ENCODE results near the gene RYR2.
"Not testable (repeated sequence)": the region's sequence is repeated elsewhere in the genome, so short reads cannot be mapped to it uniquely, and the experiment has no call there.

Gene RYR2

DNA sequence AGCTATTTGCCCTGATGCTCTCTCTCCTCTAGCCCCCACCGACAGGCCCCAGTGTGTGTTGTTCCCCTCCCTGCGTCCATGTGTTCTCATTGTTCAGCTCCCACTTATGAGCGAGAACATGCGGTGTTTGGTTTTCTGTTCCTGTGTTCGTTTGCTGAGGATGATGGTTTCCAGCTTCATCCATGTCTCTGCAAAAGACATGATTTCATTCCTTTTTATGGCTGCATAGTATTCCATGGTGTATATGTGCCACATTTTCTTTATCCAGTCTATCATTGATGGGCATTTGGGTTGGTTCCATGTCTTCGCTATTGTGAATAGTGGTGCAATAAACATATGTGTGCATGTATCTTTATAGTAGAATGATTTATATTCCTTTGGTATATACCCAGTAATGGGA, 110.0 kb downstream of the RYR2 start:
- DNase-seq: not testable (repeated sequence)

GRCh38 chr1:237152506-237153335, 110.7 kb downstream of the RYR2 start:
- DNase-seq: no peak

GRCh38 chr1:237154157-237154556, 112.2 kb downstream of the RYR2 start:
- no peak for DNase-seq

- no peak for DNase-seq
Measured at GRCh38 chr1:237164406-237165352, 122.7 kb downstream of the RYR2 start.

DNA sequence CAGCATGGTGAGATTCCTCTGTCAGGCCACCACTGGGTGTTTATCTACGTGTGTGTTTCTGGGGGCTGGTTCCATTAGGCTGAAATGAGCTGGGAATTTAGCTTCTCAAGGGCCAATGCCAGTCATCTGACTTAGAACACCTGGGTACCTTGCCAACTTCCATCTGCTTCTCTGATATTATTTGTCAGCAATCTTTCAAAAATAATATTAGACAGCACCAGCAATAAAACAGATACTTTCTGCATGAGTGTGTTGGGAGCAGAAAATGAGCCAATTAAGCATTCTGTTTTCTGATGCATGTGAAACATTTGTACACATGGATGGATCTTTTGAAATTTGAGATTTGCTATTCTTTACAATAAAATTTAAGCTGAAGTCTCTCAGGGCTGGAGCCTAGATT, 124.1 kb downstream of the RYR2 start:
- DNase-seq: no peak

GRCh38 chr1:237166593-237167101, 124.7 kb downstream of the RYR2 start:
- no peak for DNase-seq

DNA sequence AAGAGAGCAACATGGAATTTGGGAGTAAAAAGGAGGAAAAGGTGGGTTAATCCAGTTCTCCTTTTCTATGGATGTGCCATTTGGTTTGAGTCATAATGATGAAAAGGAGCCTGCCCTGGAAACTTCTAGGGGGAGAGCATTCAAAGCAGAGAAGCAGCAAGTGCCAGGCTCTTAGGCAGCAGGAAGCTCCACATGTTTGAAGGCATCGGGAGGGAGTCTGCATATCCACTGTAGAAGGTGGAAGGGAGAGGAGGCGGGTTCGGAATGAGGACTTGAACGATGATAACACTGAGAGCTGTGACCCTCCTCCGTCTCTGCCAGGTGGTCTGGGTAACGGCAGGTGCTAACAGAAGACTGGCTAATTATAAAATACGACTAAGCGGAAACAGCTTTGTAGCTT, 128.2 kb downstream of the RYR2 start:
- DNase-seq: no peak

GRCh38 chr1:237171454-237172117, 129.6 kb downstream of the RYR2 start:
- DNase-seq: no peak

- DNase-seq: no peak
Measured at GRCh38 chr1:237172118-237172485, 130.1 kb downstream of the RYR2 start.

DNA sequence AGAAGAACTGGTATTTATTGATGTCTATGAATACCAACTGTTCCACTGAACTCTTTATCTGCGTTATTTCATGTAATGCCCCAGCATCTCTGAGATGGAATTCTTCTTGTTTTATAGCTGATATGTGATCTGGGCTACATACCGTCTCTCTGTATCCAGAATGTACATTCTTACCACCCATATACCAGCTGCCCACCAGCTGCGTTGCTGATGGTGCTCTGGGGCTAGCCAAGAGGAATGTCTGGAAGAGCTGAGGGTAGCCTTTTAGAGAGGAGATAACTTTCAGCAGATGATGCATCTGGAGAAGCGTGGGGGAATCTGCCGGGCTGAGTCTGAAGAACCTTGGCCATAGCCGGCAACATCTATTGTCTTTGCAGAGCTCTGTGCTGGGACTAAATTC, 137.5 kb downstream of the RYR2 start:
- DNase-seq: no peak

DNA sequence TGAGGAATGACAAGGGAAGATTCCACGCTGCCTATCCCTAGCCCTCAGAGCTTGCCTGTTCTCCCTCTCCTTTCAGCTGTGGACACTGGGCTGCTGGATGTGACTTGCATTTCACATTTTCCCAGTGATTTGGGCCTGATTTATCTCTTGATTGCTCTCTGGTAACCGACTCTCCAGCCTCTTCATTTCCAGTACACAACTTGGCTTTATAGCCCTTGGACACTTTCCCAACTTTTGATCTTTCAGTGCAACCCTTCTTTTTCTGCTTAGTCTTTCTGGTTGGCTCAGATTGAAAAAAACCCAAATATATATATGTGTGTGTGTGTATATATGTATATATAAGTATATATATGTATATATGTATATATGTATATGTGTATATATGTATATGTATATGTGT, 138.3 kb downstream of the RYR2 start:
- no peak for DNase-seq

DNA sequence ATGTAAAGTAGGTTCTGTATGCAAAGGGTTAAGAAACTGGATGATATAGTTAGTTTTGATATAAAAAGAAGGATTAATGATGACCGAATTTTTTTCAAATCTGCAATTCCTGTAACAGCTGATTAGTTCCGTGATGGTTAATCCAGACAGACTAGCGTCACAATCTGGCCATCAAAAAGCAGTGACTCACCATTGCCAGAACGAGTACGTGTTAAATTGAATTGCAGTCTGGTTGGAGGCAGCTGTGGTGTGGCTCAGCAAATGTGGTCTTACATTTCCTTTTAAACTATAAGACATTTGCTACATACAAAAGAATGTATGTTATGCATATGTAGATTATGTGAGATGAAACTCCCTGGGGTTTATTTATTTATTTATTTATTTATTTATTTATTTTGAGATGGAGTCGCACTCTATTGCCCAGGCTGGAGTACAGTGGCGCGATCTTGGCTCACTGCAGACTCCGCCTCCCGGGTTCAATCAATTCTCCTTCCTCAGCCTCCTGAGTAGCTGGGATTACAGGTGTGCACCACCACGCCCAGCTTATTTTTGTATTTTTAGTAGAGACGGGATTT, 139.8 kb downstream of the RYR2 start:
- no peak for DNase-seq

DNA sequence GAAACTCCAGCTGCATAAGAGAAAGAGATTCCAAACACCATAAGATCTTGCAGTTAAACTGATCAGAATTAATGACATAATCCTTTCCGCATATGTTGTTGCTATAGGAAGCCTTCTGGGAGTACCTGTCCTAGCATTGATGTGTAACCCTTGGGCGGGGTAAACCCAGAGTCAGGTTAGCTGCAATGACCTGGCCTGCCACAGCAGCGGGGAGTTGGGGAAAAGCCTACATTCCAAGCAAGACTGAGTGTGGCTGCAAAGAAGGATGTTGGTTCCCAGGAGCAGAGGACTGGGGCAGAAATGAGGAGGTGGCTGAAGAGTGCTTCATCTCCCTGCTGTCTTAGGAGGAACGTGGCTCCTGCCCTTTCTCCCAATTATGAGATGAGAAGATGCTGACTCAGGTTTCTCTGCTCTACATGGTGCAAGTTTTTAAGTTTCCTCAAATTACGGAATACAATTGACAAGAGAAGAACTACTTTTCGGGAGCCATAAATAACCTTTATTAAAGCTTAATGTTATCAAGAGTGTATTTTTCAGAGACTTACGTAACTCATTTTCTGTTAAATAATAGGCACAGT, 142.1 kb downstream of the RYR2 start:
- DNase-seq: no peak

DNA sequence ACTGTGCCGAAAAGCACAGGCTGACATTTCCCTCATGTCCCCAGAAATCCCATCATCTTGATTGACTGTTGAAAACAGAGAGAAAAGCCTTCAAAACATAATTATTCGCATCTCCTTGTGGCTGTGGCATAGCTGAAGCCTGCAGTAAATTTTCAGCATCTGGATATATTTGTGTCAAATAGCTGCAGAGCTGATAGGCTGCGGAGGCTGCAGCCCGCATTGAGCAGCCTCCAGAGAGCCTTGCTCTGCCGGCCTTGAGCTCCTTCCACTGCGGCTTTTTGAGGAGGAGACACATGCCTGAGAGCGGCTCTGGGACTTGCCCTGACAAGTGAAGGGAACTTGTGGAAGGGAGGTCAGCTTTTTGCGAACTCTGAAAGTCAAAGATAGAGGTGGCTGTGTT, 144.7 kb downstream of the RYR2 start:
- DNase-seq: no peak

GRCh38 chr1:237187842-237188241, 145.9 kb downstream of the RYR2 start:
- DNase-seq: no peak

GRCh38 chr1:237191403-237191802, 149.4 kb downstream of the RYR2 start:
- DNase-seq: no peak

DNA sequence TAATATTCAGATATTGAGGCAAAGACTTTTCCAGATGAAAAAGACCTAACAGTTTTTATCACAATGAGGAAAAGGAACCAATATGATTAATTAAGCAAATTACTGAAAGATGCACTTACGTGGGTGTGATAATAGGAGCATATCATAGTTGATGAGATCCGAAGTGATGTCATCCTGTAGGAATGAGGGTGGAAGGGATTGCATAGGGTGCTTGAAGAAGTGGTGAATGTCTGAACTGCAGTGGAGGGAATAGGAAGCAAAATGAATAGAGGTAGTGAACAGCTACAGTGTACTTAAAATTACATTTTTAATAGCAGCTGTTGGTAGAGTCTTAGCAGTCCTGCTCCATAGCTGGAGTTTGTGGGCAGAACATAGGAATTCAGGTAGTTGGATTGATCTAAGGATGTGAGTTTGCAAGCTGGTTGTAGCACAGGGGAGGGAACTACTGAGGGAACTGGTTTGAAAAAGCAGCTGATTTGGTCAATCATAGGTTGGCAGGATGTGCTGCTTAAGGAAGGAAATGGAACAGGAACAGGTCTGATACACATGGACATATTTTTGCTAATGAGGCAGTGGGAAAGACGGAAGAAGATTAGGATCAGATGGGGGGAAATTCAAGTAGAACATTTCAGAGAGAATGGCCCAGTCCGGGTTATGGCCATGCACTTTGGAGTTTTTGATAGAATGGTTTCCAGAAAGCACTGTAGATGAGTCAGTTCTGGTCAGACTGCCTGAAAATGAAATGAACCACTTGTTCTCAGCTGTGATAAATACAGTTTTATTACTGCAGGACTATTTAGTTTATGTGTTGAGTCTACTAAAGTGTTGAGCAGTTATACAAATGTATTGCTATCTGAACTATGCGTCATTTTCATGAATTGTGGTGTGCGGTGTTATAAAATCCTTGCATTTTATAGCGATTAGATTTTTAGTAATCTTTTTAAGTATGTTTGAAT, 155.8 kb downstream of the RYR2 start:
- no peak for DNase-seq

- no peak for DNase-seq
Measured at GRCh38 chr1:237199026-237199425, 157.0 kb downstream of the RYR2 start.

DNA sequence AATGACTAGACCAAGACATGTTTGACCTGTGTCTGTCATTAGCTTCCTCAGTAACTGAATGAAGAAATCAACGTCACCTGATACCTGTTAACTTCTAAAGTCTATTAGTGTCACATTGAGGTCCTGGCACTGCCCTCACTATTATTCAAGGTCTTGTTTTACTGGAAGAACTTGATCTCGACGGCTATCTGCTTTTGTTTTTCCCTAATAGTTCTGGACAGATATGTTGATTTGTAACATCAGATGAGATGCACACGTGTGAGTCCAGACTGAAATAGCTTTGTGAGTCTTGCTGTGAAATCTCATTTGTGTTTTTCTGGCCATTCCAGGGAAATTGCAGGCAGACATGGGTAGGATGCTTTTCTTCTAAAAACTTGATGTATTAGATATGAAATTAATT, 159.2 kb downstream of the RYR2 start:
- DNase-seq: no peak

DNA sequence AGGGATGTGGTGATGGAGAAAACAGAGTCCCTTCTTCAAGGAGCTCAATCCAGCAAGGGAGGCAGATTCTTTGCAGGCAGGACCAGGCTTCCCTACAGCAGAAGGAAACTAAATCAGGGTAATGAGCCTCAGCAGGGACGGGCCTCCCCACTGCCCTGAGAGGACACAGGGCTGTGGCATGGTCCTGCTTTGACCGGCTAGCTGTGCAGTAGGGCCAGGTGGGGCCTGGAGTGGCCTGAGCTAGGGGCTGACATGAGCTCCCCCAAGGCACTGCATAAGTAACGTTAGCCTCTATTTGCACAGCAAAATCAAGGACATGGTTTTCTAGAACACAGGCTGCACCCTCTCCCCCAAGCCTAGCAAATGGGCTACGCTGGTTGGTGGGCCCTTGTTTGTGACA, 162.9 kb downstream of the RYR2 start:
- DNase-seq: no peak

DNA sequence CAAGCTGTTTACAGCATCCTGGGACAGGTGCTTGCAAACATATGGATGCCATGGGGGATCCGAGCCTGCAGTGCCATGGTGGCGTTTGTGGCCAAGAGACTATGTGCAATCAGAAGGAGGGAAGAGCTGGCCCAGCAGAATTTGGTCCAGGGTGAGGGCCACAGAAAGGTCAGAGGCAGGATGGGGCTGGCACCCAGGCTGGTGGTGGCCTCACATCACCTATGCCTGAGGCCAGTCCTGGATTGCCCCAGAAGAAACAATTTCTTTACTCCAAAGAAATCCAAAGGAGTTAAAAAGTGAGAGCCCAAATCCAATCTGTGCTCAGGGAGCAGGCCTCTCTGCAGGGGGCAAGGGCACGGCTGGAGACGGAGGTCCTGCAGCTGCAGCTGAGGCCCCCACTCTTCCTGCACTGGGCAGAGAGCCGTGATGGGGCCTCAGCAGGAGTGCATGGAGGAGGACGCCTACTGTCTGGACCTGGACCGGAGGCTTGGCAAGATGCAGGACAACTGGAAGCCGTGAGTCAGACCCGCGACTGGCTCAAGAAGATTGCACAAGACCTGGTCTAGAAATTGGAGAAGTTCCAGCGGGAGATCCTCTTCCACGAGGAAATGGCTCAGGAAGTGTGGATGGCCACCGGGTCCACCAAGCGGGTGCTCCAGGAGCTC, 163.5 kb downstream of the RYR2 start:
- DNase-seq: no peak
